Activated effector memory CD4-positive, alpha-beta T cell treated with anti-CD3 and anti-CD28 coated beads, Interleukin-2, amount 50 U/mL, for 16 hours (primary cell): ENCODE data around the gene ATP4A.

Experiments
- DNase-seq: peaks from one replicate; pipeline ENCODE4 v3.0.0-alpha.2; 2020

ATP4A gene

GRCh38 chr19:35549174-35549788 is 14.2 kb downstream of the ATP4A start:
- peak; percentile 83 for DNase-seq

DNA sequence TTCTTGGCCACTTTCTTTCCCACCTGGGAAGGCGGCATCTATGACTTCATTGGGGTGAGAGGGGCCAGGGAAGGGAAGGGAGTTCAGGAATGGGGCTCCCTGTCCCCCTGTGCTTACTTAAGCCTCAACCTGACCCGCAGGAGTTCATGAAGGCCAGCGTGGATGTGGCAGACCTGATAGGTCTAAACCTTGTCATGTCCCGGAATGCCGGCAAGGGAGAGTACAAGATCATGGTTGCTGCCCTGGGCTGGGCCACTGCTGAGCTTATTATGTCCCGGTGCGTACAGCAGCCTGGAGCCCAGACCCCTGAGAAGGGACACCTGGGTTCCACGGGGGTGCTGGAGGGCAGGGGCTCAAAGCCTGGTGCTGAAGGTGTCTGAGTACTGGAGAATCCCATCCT is 16.9 kb downstream of the ATP4A start:
- no peak for DNase-seq

- DNase-seq = peak; percentile 84
Measured at GRCh38 chr19:35545855-35546381, 17.5 kb downstream of the ATP4A start.

- peak; percentile 92 for DNase-seq
Measured at GRCh38 chr19:35545001-35545854, 18.2 kb downstream of the ATP4A start, which contains the start of gene TMEM147. Gene TMEM147 (plus strand): TSS chr19:35545626. CDS start chr19:35545740, 114 bp downstream.

DNA sequence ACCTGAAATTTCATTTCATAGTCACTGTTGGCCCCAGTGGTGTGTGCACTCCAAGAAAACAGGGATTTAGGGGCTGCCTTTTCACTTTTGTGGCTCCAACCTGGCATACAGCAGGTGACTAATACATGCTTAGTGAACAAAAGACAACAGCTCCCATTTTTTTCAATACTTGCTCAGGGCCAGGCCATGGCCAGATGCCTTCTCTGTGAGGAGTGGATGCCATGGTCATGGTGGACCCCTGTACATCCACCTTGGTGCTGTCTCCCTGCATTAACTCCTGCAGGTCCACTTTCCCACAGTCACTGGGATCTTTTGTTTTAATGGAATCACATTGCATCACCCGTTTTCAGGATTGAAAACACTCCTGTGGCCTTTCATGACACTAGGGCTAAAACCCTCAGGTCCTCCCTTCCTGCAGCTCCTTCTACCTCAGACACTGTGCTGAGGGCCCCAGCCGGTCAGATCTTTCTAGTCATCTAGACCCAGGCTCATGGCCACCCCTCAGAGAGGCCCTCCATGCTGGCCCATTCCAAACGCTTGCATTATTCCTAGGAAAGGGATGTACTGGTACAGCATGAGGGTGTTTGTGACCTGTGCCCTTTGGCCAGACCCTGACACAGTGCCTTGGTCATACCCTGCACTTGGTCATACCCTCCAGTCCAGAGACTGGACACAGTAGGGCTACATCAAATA is 19.2 kb downstream of the ATP4A start:
- no peak for DNase-seq

GRCh38 chr19:35543280-35544109 is 20.0 kb downstream of the ATP4A start:
- DNase-seq = no peak

DNA sequence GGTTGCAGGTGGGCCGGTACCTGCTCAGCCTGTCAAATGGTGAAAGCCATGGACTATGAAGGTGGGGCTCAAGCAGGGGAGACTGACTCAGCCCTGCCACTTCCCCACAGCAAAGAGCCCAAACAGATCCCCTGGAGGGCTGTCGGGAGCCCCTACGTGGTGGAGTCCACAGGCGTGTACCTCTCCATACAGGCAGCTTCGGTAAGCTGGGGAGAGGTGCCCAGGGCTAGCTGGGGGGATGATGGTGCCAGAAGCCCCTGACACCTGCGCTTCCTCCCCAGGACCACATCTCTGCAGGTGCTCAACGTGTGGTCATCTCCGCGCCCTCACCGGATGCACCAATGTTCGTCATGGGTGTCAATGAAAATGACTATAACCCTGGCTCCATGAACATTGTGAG is 21.2 kb downstream of the ATP4A start:
- no peak for DNase-seq

- no peak for DNase-seq
Measured at GRCh38 chr19:35540356-35540927, 23.0 kb downstream of the ATP4A start.

DNA sequence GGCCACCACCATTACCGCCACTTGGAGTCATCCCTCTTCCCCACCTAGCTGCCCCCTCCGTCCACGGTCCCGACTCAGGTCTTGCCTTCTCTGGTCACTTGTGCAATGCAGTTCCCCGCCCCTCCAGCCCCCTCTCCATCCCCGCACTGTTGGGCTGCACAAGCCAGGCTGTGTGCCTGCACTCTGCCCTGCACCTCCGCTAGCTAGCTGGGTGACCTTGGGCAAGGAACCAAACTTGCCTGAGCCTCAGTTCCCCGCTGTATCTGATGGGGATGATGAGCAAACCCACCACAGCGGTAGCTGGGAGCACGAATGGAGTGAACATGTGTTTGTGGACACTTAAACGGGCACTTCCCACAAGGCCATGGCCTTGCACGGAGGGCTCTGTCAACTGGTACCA is 23.6 kb downstream of the ATP4A start:
- DNase-seq = no peak

DNA sequence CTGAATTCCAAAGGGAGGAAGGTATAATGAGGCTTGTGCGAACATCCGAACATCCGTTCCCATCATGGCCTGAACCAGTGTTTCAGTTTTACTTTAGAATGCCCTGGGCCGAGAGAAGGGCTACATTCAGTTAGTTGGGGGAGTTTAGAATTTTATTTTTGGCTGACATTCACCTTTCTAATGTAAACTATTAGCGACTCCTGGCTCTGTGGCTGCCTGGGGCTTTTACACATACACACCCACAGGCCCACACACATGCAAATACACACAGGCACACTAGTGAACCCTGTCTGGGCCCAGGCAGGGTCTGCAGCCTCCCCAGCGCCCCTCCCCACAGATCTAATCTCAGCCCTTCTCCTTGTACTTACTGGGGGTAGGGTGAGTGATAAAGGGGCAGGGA is 24.1 kb downstream of the ATP4A start:
- DNase-seq = no peak

GRCh38 chr19:35534803-35535480 is 28.5 kb downstream of the ATP4A start:
- no peak for DNase-seq

GRCh38 chr19:35533822-35534392 is 29.6 kb downstream of the ATP4A start:
- DNase-seq = peak; percentile 72

GRCh38 chr19:35533201-35533821 is 30.1 kb downstream of the ATP4A start, which contains the start of gene GAPDHS:
Gene GAPDHS (plus strand): TSS chr19:35533456. CDS start chr19:35533528, 72 bp downstream.
- no peak for DNase-seq

DNA sequence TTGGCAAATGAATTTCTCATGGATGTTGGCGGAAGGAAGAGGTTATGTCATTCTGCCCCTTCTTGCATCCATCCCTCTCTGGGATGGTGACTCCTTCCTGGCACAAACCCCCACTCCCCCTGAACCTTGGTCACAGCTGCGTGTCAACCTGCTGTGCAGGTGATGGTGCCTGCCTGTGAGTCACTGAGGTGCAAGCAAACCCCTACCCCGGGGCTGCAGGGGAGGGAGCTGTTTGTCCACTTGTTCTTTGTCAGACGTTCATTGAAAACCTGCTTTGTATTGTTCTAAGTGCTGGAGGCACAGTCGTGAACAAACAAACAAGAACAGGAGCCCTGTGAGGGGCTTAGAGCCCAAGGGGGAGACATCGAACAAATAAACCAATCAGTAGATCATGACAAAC is 32.2 kb downstream of the ATP4A start:
- DNase-seq = no peak

DNA sequence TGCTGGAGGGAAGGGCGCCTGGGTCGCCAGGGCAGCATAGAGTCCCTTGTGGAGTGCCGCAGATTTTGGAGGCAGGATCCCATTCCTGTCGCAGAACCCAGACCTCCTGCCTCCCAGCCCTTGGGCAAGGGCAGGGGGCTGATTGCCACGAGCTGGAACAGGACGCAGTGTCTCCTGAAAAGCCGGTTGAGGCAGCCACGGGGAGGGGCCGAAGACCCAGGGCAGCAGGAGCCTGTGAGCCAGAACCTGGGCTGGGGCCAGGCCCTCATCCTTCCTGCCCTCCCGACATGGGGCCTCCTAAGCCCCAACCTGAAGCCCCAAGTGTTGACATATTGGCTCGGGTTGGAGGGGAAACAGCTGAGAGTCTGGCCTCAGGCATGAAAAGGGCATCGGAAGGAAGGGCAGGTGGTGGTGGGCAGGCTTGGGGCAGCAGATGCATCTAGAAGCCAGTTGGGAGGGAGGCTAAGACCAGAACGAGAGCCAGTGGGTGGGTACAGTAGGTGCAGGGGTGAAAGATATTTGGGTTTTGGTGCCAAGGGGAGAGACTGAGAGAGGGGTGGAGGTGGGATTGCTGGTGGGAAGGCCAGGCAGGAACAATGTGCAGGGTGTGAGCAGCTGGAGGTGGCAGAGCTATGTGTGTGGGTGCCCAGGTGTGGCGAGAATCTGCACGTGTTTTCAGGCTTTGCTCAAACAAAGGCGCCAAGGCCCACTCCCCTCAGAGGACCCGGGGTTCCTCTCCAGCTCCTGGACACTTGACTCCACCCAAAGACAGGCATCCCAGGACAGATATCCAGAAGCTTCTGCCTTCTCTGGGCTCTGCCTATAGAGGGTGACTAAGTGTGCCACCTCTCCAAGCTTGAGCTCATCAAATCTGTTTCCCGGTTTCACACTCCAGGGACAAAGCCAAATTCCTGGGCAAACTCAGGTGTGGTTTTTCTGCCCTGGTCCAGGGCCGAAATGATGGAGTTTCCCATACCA is 33.9 kb downstream of the ATP4A start:
- no peak for DNase-seq

GRCh38 chr19:35528218-35529038 is 35.0 kb downstream of the ATP4A start, which contains the start of gene SBSN:
Gene SBSN (minus strand): TSS chr19:35528311. CDS start chr19:35528281, 30 bp downstream.
- no peak for DNase-seq

DNA sequence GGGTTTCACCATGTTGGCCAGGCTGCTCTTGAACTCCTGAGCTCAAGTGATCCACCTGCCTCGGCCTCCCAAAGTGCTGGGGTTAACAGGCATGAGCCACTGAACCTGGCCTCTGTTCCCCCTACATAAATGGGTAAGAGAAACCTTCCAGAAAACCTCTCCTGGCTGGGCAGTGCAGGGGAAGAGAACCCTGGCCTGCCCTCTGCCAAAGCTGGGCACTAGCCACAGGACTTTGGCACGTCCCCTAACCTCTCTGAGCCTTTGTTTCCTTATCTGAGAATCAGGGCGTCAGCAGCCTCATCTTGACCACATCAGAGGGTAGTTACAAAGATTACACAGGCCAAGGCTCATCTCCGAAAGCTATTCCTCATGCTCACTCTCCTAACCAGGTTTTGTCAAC is 37.6 kb downstream of the ATP4A start:
- DNase-seq = no peak

DNA sequence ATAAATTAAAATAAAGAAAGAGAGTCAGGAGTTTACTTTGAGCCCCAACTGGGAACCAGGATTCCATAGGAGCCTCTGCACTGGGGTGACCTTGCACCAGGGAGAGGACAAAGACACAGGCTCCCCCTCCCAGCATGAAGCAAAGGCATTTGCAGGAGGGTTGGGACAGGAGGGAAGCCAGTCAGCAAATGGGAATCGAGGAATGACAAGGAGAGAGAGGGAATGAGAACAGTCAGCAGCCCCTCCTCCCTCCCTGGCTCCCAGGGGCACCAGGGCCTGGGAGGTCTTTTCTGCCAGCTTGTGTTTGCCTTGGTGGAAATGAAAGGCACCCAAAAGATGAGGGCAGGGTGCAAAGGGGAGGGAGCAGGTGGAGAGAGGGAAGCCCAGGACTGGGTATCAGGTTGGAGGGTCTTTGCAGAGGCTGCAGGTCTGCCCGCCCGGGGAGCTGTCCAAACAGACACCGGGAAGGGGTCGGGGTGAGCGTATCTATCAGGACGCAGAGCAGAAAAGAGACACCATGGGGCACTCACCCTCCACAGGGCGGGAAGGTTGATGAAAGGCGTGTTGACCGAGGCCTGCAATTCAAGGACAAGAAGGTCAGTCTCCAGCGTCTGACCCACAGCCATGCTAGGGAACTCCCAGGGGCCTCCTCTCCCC is 39.1 kb downstream of the ATP4A start:
- no peak for DNase-seq
